H1 (cell line): ENCODE measurements around the gene KIF5A. TPM values are rescaled to one million over a fixed set of nuclear protein-coding genes. Genes with fewer than 3 reads are reported as not detected.

Experiments
- CTCF ChIA-PET: fragments of 300-600 bp; sonication (Branson Sonifier 250); formaldehyde crosslinking; loops from one replicate; lab custom pipeline; 2021; ENCODE audit not compliant: partially characterized antibody; lab: Charles Lee
- POLR2A ChIA-PET: fragments of 300-600 bp; sonication (Branson Sonifier 250); formaldehyde crosslinking; loops from one replicate; lab custom pipeline; 2021; ENCODE audit warnings: inconsistent platforms; ENCODE audit not compliant: partially characterized antibody; lab: Charles Lee
- DNase-seq, 2 experiments: peaks; one replicate each; pipeline versions ENCODE4 v3.0.0 to v3.0.0-alpha.2; 2010 to 2022; ENCODE audit warnings: low spot score in 2 of 2, low read depth in 1 of 2, mixed read lengths in 1 of 2
- FAIRE-seq: peaks from 2 replicates; lab custom pipeline; 2011; peaks lifted over from hg19 to GRCh38; lab: Jason Lieb, UNC
- H2AFZ ChIP-seq: 2 replicates; pipeline ENCODE4 v1.8.1; 2012; ENCODE audit warnings: low read length, inconsistent platforms
- H2AK5ac ChIP-seq: 2 replicates; pipeline ENCODE4 v1.6.1; 2013; ENCODE audit warnings: low read depth, low read length
- H2BK120ac ChIP-seq: replicated peaks from 2 replicates; pipeline ENCODE3; 2013; ENCODE audit warnings: low read depth, low read length, inconsistent platforms
- H2BK12ac ChIP-seq: 2 replicates; pipeline ENCODE4 v1.6.1; 2013; ENCODE audit warnings: low read depth, low read length
- H2BK15ac ChIP-seq: 2 replicates; pipeline ENCODE4 v1.6.1; 2013; ENCODE audit warnings: low read length
- H2BK20ac ChIP-seq: 2 replicates; pipeline ENCODE4 v1.6.1; 2013; ENCODE audit warnings: low read length
- H2BK5ac ChIP-seq: 2 replicates; pipeline ENCODE4 v1.6.1; 2013; ENCODE audit warnings: low read depth, low read length
- H3K14ac ChIP-seq: 2 replicates; pipeline ENCODE4 v1.6.1; 2013; ENCODE audit warnings: inconsistent platforms; ENCODE audit not compliant: insufficient read length
- H3K18ac ChIP-seq: 2 replicates; pipeline ENCODE4 v1.6.1; 2013; ENCODE audit warnings: low read length; ENCODE audit errors: extremely low read depth
- H3K23ac ChIP-seq: 2 replicates; pipeline ENCODE4 v1.6.1; 2013; ENCODE audit warnings: inconsistent platforms; ENCODE audit not compliant: insufficient read length
- H3K23me2 ChIP-seq: 2 replicates; pipeline ENCODE4 v1.6.1; 2013; ENCODE audit warnings: low read depth, low read length
- H3K27ac ChIP-seq: 2 replicates; pipeline ENCODE4 v1.6.1; 2011; ENCODE audit warnings: low read depth, low read length, inconsistent platforms
- H3K27me3 ChIP-seq, 4 experiments: replicated peaks in 1 of 4; 1 replicate in 1 of 4; 2 replicates in 3 of 4; pipeline versions ENCODE4 v1.6.1 to v1.8.1; 2011 to 2013; ENCODE audit warnings: low read length in 3 of 4, mild to moderate bottlenecking in 3 of 4, inconsistent platforms in 2 of 4, mixed read lengths in 2 of 4, moderate library complexity in 1 of 4; ENCODE audit not compliant: control insufficient read depth in 3 of 4, insufficient read depth in 3 of 4; ENCODE audit errors: extremely low read depth in 1 of 4
- H3K36me3 ChIP-seq, 4 experiments: 2 replicates each; pipeline versions ENCODE4 v1.6.1 to v1.8.1; 2011 to 2013; ENCODE audit warnings: mild to moderate bottlenecking in 4 of 4, low read length in 3 of 4, moderate library complexity in 2 of 4, control low read depth in 1 of 4, inconsistent platforms in 1 of 4; ENCODE audit not compliant: insufficient read depth in 4 of 4, control insufficient read depth in 2 of 4
- H3K4ac ChIP-seq: replicated peaks from 2 replicates; pipeline ENCODE3; 2013; ENCODE audit warnings: low read length, low read depth, mixed read lengths, inconsistent platforms; ENCODE audit not compliant: insufficient read length
- H3K4me1 ChIP-seq, 4 experiments: replicated peaks in 1 of 4; 1 replicate in 1 of 4; 2 replicates in 3 of 4; pipeline versions ENCODE4 v1.6.1 to v1.8.1; 2011 to 2013; ENCODE audit warnings: low read length in 3 of 4, inconsistent platforms in 2 of 4, mixed read lengths in 1 of 4; ENCODE audit not compliant: insufficient read depth in 4 of 4, control insufficient read depth in 3 of 4
- H3K4me2 ChIP-seq, 2 experiments: 2 replicates each; pipeline versions ENCODE4 v1.6.1 to v1.8.1; 2011 to 2013; ENCODE audit warnings: low read depth in 2 of 2, low read length in 2 of 2, control low read depth in 1 of 2, inconsistent platforms in 1 of 2, mild to moderate bottlenecking in 1 of 2; ENCODE audit not compliant: insufficient read depth in 1 of 2
- H3K4me3 ChIP-seq, 4 experiments: fragments of 200-600, 300-600 bp in 1 of 4; sonication (generic), shearing (Covaris generic), sonication (Bioruptor Twin) in 1 of 4; 2 replicates each; pipeline versions ENCODE4 v1.5.1 to v1.8.1; 2011 to 2016; ENCODE audit warnings: low read length in 4 of 4, low read depth in 3 of 4, control low read depth in 2 of 4, inconsistent platforms in 2 of 4, mild to moderate bottlenecking in 2 of 4, mixed read lengths in 1 of 4, moderate library complexity in 1 of 4; ENCODE audit not compliant: insufficient read depth in 2 of 4; ENCODE audit errors: extremely low read depth in 1 of 4
- H3K56ac ChIP-seq: replicated peaks from 2 replicates; pipeline ENCODE3; 2013; ENCODE audit warnings: low read depth, mild to moderate bottlenecking, mixed read lengths, low read length, inconsistent platforms; ENCODE audit not compliant: insufficient read length
- H3K79me1 ChIP-seq: 2 replicates; pipeline ENCODE4 v1.6.1; 2013; ENCODE audit warnings: low read depth, low read length, control low read depth
- H3K79me2 ChIP-seq, 2 experiments: 2 replicates each; pipeline versions ENCODE4 v1.6.1 to v1.8.1; 2012 to 2013; ENCODE audit warnings: low read length in 2 of 2, mild to moderate bottlenecking in 2 of 2, inconsistent platforms in 1 of 2; ENCODE audit not compliant: insufficient read depth in 2 of 2, control insufficient read depth in 1 of 2
- H3K9ac ChIP-seq, 4 experiments: replicated peaks in 1 of 4; 1 replicate in 1 of 4; 2 replicates in 3 of 4; pipeline versions ENCODE4 v1.6.1 to v1.8.1; 2011 to 2013; ENCODE audit warnings: low read depth in 3 of 4, low read length in 3 of 4, control low read depth in 2 of 4, mild to moderate bottlenecking in 2 of 4, moderate library complexity in 2 of 4, inconsistent platforms in 1 of 4; ENCODE audit errors: extremely low read depth in 1 of 4
- H3K9me3 ChIP-seq, 2 experiments: 2 replicates each; pipeline versions ENCODE4 v1.6.1 to v1.8.1; 2012 to 2013; ENCODE audit warnings: mild to moderate bottlenecking in 2 of 2, moderate library complexity in 2 of 2, control low read depth in 1 of 2, inconsistent platforms in 1 of 2, low read depth in 1 of 2, low read length in 1 of 2, mixed read lengths in 1 of 2; ENCODE audit not compliant: insufficient read depth in 2 of 2
- H4K20me1 ChIP-seq, 2 experiments: replicated peaks in 1 of 2; 2 replicates each; pipeline versions ENCODE3 to v1.8.1; 2011 to 2013; ENCODE audit warnings: inconsistent platforms in 2 of 2, low read length in 2 of 2, mild to moderate bottlenecking in 1 of 2; ENCODE audit not compliant: insufficient read depth in 2 of 2, control insufficient read depth in 1 of 2
- H4K5ac ChIP-seq: 2 replicates; pipeline ENCODE4 v1.6.1; 2013; ENCODE audit warnings: low read length, low read depth, mixed read lengths, inconsistent platforms; ENCODE audit not compliant: insufficient read length
- H4K8ac ChIP-seq: 2 replicates; pipeline ENCODE4 v1.8.0; 2013; ENCODE audit warnings: mild to moderate bottlenecking, moderate library complexity, low read length, inconsistent platforms; ENCODE audit not compliant: insufficient read depth; ENCODE audit errors: extremely low read depth
- H4K91ac ChIP-seq: replicated peaks from 2 replicates; pipeline ENCODE3; 2013; ENCODE audit warnings: low read length, mixed read lengths, inconsistent platforms; ENCODE audit not compliant: insufficient read length
- CBX5 ChIP-seq: fragments of 300-800, 300-1000 bp; sonication (generic); IDR thresholded peaks from 2 replicates; pipeline ENCODE4 v1.7.1; 2016; ENCODE audit warnings: antibody characterized with exemption, low read length, low read depth
- CHD1 ChIP-seq: IDR thresholded peaks from 2 replicates; pipeline ENCODE4 v1.6.1; 2012; ENCODE audit warnings: low read depth, low read length, improper control_type of control experiment
- CTBP2 ChIP-seq: IDR thresholded peaks from 2 replicates; pipeline ENCODE4 v1.7.0; 2011; ENCODE audit warnings: borderline replicate concordance, mild to moderate bottlenecking, moderate library complexity, mixed read lengths, low read length; ENCODE audit not compliant: insufficient read depth, insufficient read length
- JUN ChIP-seq: IDR thresholded peaks from 2 replicates; pipeline ENCODE4 v1.6.1; 2011; ENCODE audit warnings: low read depth, mild to moderate bottlenecking, improper control_type of control experiment, low read length
- KDM4A ChIP-seq: IDR thresholded peaks from one replicate; pipeline ENCODE4 v1.7.1; 2012; ENCODE audit warnings: low read depth, mild to moderate bottlenecking, moderate library complexity, low read length, inconsistent platforms; ENCODE audit not compliant: severe bottlenecking
- NANOG ChIP-seq: IDR thresholded peaks from 2 replicates; pipeline ENCODE4 v1.6.1; 2011; ENCODE audit warnings: low read length, low read depth, mild to moderate bottlenecking, inconsistent platforms; ENCODE audit not compliant: insufficient read depth, poor library complexity, severe bottlenecking
- RNF2 ChIP-seq: fragments of 200-900, 300-1000 bp; sonication (generic); IDR thresholded peaks from 2 replicates; pipeline ENCODE4 v1.7.1; 2016; ENCODE audit warnings: borderline replicate concordance, low read depth, mild to moderate bottlenecking, antibody characterized with exemption, low read length; ENCODE audit not compliant: poor library complexity, severe bottlenecking; ENCODE audit errors: missing control alignments
- RXRA ChIP-seq: IDR thresholded peaks from 2 replicates; pipeline ENCODE4 v1.6.1; 2011; ENCODE audit warnings: low read depth, mild to moderate bottlenecking, low read length, moderate library complexity; ENCODE audit not compliant: insufficient read depth
- SIX5 ChIP-seq: IDR thresholded peaks from 2 replicates; pipeline ENCODE4 v1.6.1; 2011; ENCODE audit warnings: mild to moderate bottlenecking, low read depth, low read length
- TEAD4 ChIP-seq: IDR thresholded peaks from 2 replicates; pipeline ENCODE4 v1.6.1; 2012; ENCODE audit warnings: low read depth, low read length, inconsistent platforms, mixed read lengths
- YY1 ChIP-seq: IDR thresholded peaks from 2 replicates; pipeline ENCODE4 v1.6.1; 2011; ENCODE audit warnings: low read depth, mild to moderate bottlenecking, low read length
- WGBS, 2 experiments: shearing (Covaris generic) in 1 of 2; methylation state at CpG; one replicate each; pipeline versions ENCODE4 v1.1.6 to v1.1.7; 2013 to 2015; ENCODE audit warnings: low lambda C conversion rate in 2 of 2, mixed read lengths in 2 of 2, inconsistent platforms in 1 of 2, low coverage in 1 of 2, missing lambda C conversion rate in 1 of 2; ENCODE audit not compliant: insufficient replicate concordance in 2 of 2, insufficient coverage in 1 of 2, insufficient read length in 1 of 2; ENCODE audit errors: extremely low coverage in 1 of 2, missing lambda C conversion rate in 1 of 2; 5-methylcytosine and 5-hydroxymethylcytosine counted together
- polyA plus RNA-seq, 7 experiments: library from polyadenylated mRNA; depleted of rRNA in 3 of 7; stranded (reverse) in 5 of 7; unstranded in 2 of 7; fragments of >200 nt in 5 of 7; fragments of 200-250 nt in 2 of 7; gene quantifications; 1 replicate in 5 of 7; 2 replicates in 1 of 7; 4 replicates in 1 of 7; pipeline versions ENCODE4 v1.2.1 to v1.2.3, GENCODE V29; 2011 to 2013; ENCODE audit warnings: missing spikeins in 2 of 7, mixed read lengths in 2 of 7
- total RNA-seq: library from RNA; stranded (reverse); fragmentation: NEBNext Ultra II Directional; extraction: Animal tissue kit (Norgen Biotek cat#: 25700); gene quantifications from 2 replicates; pipeline ENCODE4 v1.2.1, GENCODE V29; 2021

Gene KIF5A
- total and polyA plus RNA-seq, 2 of the 8 experiments (the other 6 are each of a cell fraction or from before 2014, with no cell fraction given), result 10.7 to 21.9 TPM

- DNase-seq, result no peak
- Histone ChIP-seq H3K14ac (no peak overlapping the region), H3K27me3 (no peaks in the 10 kb centered on the region), H4K20me1 (peaks cover 5 to 15% of the 10 kb centered on the region in 2 experiments), H2BK5ac (no peak overlapping the region), H3K4ac (no peak overlapping the region), H2AK5ac (no peak overlapping the region), H3K9me3 (no peaks in the 10 kb centered on the region), H3K27ac (0 out of 2 replicates have a peak overlapping the region, but pooled peaks have one; percentile 14), H3K23ac (no peak overlapping the region), H3K4me1 (peaks cover 4 to 17% (median 12%) of the 10 kb centered on the region in 4 experiments), H2AFZ (no peak overlapping the region), H3K4me2 (peak overlapping the region in 1 of 2 experiments; percentile 81; a peak in 1 of 4 replicates), H4K91ac (no peak overlapping the region), H2BK15ac (no peak overlapping the region), H2BK120ac (no peak overlapping the region), H4K5ac (no peak overlapping the region), H4K8ac (no peak overlapping the region), H3K36me3 (peaks cover 32 to 55% (median 41%) of the 10 kb centered on the region in 4 experiments), H3K4me3 (peak overlapping the region in 2 of 4 experiments; percentile 80 to 85; a peak in 3 of 8 replicates), H3K9ac (no peak overlapping the region), H3K79me1 (no peaks in the 10 kb centered on the region), H3K79me2 (peaks cover 0 to 20% of the 10 kb centered on the region in 2 experiments; a peak in 2 of 4 replicates), H3K23me2 (peaks cover 18% of the 10 kb centered on the region), H3K56ac (no peak overlapping the region), H2BK20ac (no peak overlapping the region), H2BK12ac (no peak overlapping the region), H3K18ac (no peak overlapping the region)
- POLR2A ChIA-PET, result interaction anchor here (0.6 to 6.0 kb wide), 17 partner anchors 7 to 286 kb away, joined by 3 to 60 read pairs (median 6); partner anchors contain the start of gene DCTN2
- CTCF ChIA-PET, result interaction anchor here (0.6 kb wide), 1 partner anchor 12 kb away, joined by 3 read pairs; no protein-coding TSS in a partner anchor
- WGBS, 2 experiments, result 90% methylated on average over 8 of the region's 8 CpGs; no CpG with 5 or more reads in 1 of the 2 experiments
- no peak for FAIRE-seq
- TF ChIP-seq RXRA, result no peak
- no peak for TF ChIP-seq TEAD4
- no peak for TF ChIP-seq KDM4A
- TF ChIP-seq CTBP2, result no peak
- no peak for TF ChIP-seq NANOG
- no peak for TF ChIP-seq RNF2
- TF ChIP-seq CHD1, result no peak
- TF ChIP-seq CBX5, result no peak
- no peak for TF ChIP-seq SIX5
- TF ChIP-seq JUN, result no peak
- TF ChIP-seq YY1, result no peak
Measured at GRCh38 chr12:57518176-57518919, 31.5 kb upstream of the KIF5A start.
